IMR-90 (cell line): ENCODE results near the gene DOK6. TPM values are rescaled to one million over a fixed set of nuclear protein-coding genes. Genes with fewer than 3 reads are reported as not detected.

Source experiments
- ATAC-seq: fragments of 200-7000 bp; cut with Tn5 transposase; 2 replicates; pipeline ENCODE4 v1.9.1; 2020; ENCODE audit warnings: low read depth, mild to moderate bottlenecking, moderate library complexity
- BruUV-seq: library from RNA; stranded (reverse); fragments of 400-500 nt; replicated peaks from 2 replicates; lab custom pipeline; 2021; lab: Mats Ljungman, UMichigan
- CTCF ChIA-PET: fragments of 300-600 bp; formaldehyde crosslinking; extraction: SDS; loops from one replicate; lab custom pipeline; 2021; ENCODE audit warnings: antibody characterized with exemption; lab: Yijun Ruan, JAX
- POLR2A ChIA-PET: fragments of 300-600 bp; sonication (Branson Sonifier 250); formaldehyde crosslinking; loops from one replicate; lab custom pipeline; 2022; ENCODE audit warnings: antibody characterized with exemption; ENCODE audit not compliant: unreplicated experiment; lab: Charles Lee
- DNase-seq: peaks from one replicate; pipeline ENCODE4 v3.0.0; 2013
- H2AFZ ChIP-seq: replicated peaks from 2 replicates; pipeline ENCODE3; 2013; ENCODE audit warnings: low read length, mild to moderate bottlenecking; ENCODE audit not compliant: poor library complexity
- H2AK5ac ChIP-seq: 2 replicates; pipeline ENCODE4 v1.6.1; 2013; ENCODE audit warnings: low read depth, low read length, inconsistent platforms
- H2AK9ac ChIP-seq: replicated peaks from 2 replicates; pipeline ENCODE3; 2013; ENCODE audit warnings: mild to moderate bottlenecking, low read depth, low read length, moderate library complexity; ENCODE audit not compliant: poor library complexity
- H2BK120ac ChIP-seq: 2 replicates; pipeline ENCODE4 v1.6.1; 2013; ENCODE audit warnings: low read depth, low read length, inconsistent platforms
- H2BK15ac ChIP-seq: 3 replicates; pipeline ENCODE4 v1.6.1; 2013; ENCODE audit warnings: low read depth, low read length, inconsistent platforms
- H2BK20ac ChIP-seq: 2 replicates; pipeline ENCODE4 v1.6.1; 2013; ENCODE audit warnings: low read depth, mild to moderate bottlenecking, inconsistent platforms, low read length, moderate library complexity
- H2BK5ac ChIP-seq: 2 replicates; pipeline ENCODE4 v1.6.1; 2013; ENCODE audit warnings: mild to moderate bottlenecking, low read depth, low read length, inconsistent platforms; ENCODE audit not compliant: poor library complexity, severe bottlenecking
- H3K14ac ChIP-seq: replicated peaks from 2 replicates; pipeline ENCODE4 v1.6.1; 2013; ENCODE audit warnings: low read depth, low read length, inconsistent platforms
- H3K18ac ChIP-seq: 2 replicates; pipeline ENCODE4 v1.6.1; 2013; ENCODE audit warnings: low read depth, low read length, control low read depth
- H3K23ac ChIP-seq: 2 replicates; pipeline ENCODE4 v1.6.1; 2013; ENCODE audit warnings: low read depth, low read length, inconsistent platforms
- H3K27ac ChIP-seq: 2 replicates; pipeline ENCODE4 v1.5.1; 2013; ENCODE audit warnings: mild to moderate bottlenecking, control low read depth, low read length; ENCODE audit not compliant: insufficient read depth
- H3K27me3 ChIP-seq: 2 replicates; pipeline ENCODE4 v1.6.1; 2013; ENCODE audit warnings: low read length; ENCODE audit not compliant: control insufficient read depth, insufficient read depth
- H3K36me3 ChIP-seq: 2 replicates; pipeline ENCODE4 v1.6.1; 2013; ENCODE audit warnings: low read length, mixed read lengths; ENCODE audit not compliant: control insufficient read depth, insufficient read depth
- H3K4ac ChIP-seq: 2 replicates; pipeline ENCODE4 v1.6.1; 2013; ENCODE audit warnings: low read depth, low read length, inconsistent platforms
- H3K4me1 ChIP-seq: 2 replicates; pipeline ENCODE4 v1.6.1; 2013; ENCODE audit warnings: low read length, mixed read lengths; ENCODE audit not compliant: control insufficient read depth, insufficient read depth
- H3K4me2 ChIP-seq: 2 replicates; pipeline ENCODE4 v1.6.1; 2013; ENCODE audit warnings: low read depth, mild to moderate bottlenecking, control low read depth, low read length, moderate library complexity
- H3K4me3 ChIP-seq: 2 replicates; pipeline ENCODE4 v1.5.1; 2013; ENCODE audit warnings: low read depth, mild to moderate bottlenecking, control low read depth, low read length, moderate library complexity; ENCODE audit not compliant: insufficient read depth
- H3K56ac ChIP-seq: 2 replicates; pipeline ENCODE4 v1.6.1; 2013; ENCODE audit warnings: low read length, inconsistent platforms; ENCODE audit not compliant: insufficient read depth; ENCODE audit errors: extremely low read depth
- H3K79me1 ChIP-seq, 2 experiments: 2 replicates each; pipeline ENCODE4 v1.6.1; 2013; ENCODE audit warnings: low read length in 2 of 2, inconsistent platforms in 1 of 2, low read depth in 1 of 2
- H3K9ac ChIP-seq: 2 replicates; pipeline ENCODE4 v1.6.1; 2013; ENCODE audit warnings: low read depth, low read length, control low read depth
- H3K9me1 ChIP-seq: 2 replicates; pipeline ENCODE4 v1.6.1; 2013; ENCODE audit warnings: low read length, inconsistent platforms; ENCODE audit not compliant: insufficient read depth
- H3K9me3 ChIP-seq: 2 replicates; pipeline ENCODE4 v1.6.1; 2013; ENCODE audit warnings: low read length; ENCODE audit not compliant: control insufficient read depth, insufficient read depth
- H4K20me1 ChIP-seq: 2 replicates; pipeline ENCODE4 v1.6.1; 2013; ENCODE audit warnings: low read length, inconsistent platforms; ENCODE audit not compliant: insufficient read depth
- H4K5ac ChIP-seq: 2 replicates; pipeline ENCODE4 v1.6.1; 2013; ENCODE audit warnings: mild to moderate bottlenecking, low read depth, low read length, control low read depth
- H4K8ac ChIP-seq, 2 experiments: 2 replicates each; pipeline ENCODE4 v1.6.1; 2013; ENCODE audit warnings: low read depth in 2 of 2, low read length in 2 of 2, control low read depth in 1 of 2, inconsistent platforms in 1 of 2
- H4K91ac ChIP-seq: 2 replicates; pipeline ENCODE4 v1.6.1; 2013; ENCODE audit warnings: low read depth, low read length, inconsistent platforms; ENCODE audit not compliant: insufficient read depth
- BHLHE40 ChIP-seq: fragments of 150-350 bp; IDR thresholded peaks from 2 replicates; pipeline ENCODE4 v1.6.1; 2016; ENCODE audit warnings: mild to moderate bottlenecking, low read depth, low read length
- CHD1 ChIP-seq: IDR thresholded peaks from 2 replicates; pipeline ENCODE4 v1.6.1; 2012; ENCODE audit warnings: low read depth, low read length, improper control_type of control experiment
- CTCF ChIP-seq: conservative IDR thresholded peaks from 2 replicates; pipeline ENCODE4 v1.5.1; 2012; ENCODE audit warnings: mild to moderate bottlenecking, low read depth, low read length, improper control_type of control experiment
- MAFK ChIP-seq: IDR thresholded peaks from 2 replicates; pipeline ENCODE4 v1.6.1; 2012; ENCODE audit warnings: low read depth, low read length, improper control_type of control experiment
- MAZ ChIP-seq: IDR thresholded peaks from 2 replicates; pipeline ENCODE4 v1.6.1; 2012; ENCODE audit warnings: low read depth, mild to moderate bottlenecking, low read length, improper control_type of control experiment, moderate library complexity, borderline replicate concordance
- MXI1 ChIP-seq: IDR thresholded peaks from 2 replicates; pipeline ENCODE4 v1.6.1; 2012; ENCODE audit warnings: low read depth, mild to moderate bottlenecking, low read length, moderate library complexity, borderline replicate concordance
- NFE2L2 ChIP-seq: fragments of 150-350 bp; IDR thresholded peaks from 2 replicates; pipeline ENCODE4 v1.6.1; 2016; ENCODE audit warnings: low read depth, mild to moderate bottlenecking, low read length
- RCOR1 ChIP-seq: IDR thresholded peaks from 2 replicates; pipeline ENCODE4 v1.6.1; 2012; ENCODE audit warnings: mild to moderate bottlenecking, low read length, improper control_type of control experiment; ENCODE audit not compliant: insufficient replicate concordance
- SMC3 ChIP-seq: fragments of 150-350 bp; IDR thresholded peaks from 2 replicates; pipeline ENCODE4 v1.6.1; 2016; ENCODE audit warnings: low read depth, mild to moderate bottlenecking, antibody characterized with exemption, low read length, moderate library complexity
- WGBS, 2 experiments: methylation state at CpG; one replicate each; pipeline versions ENCODE4 v1.1.5 to v1.1.7; 2013; ENCODE audit warnings: missing lambda C conversion rate in 2 of 2; ENCODE audit not compliant: insufficient read length in 1 of 2; ENCODE audit errors: extremely low coverage in 2 of 2; 5-methylcytosine and 5-hydroxymethylcytosine counted together
- dilution Hi-C: fragments of 300-500 bp; cut with HindIII; formaldehyde crosslinking; loops from one replicate; pipeline ENCODE4 v1.14.3; 2018; ENCODE audit warnings: low sequenced_read_pairs; ENCODE audit not compliant: unreplicated experiment
- in situ Hi-C: fragments of 300-500 bp; cut with MboI; formaldehyde crosslinking; loops from 3 replicates; pipeline ENCODE4 v1.14.3; 2019; ENCODE audit warnings: low sequenced_read_pairs, inconsistent platforms, mixed read lengths
- intact Hi-C: fragments of 100-400 bp; cut with micrococcal nuclease; formaldehyde crosslinking; loops from 2 replicates; pipeline ENCODE4 v1.10.0; 2022
- polyA plus RNA-seq, 3 experiments: library from polyadenylated mRNA; depleted of rRNA; stranded (reverse); fragments of >200 nt; gene quantifications; 2 replicates each; pipeline ENCODE4 v1.2.3, GENCODE V29; 2012; ENCODE audit warnings: low replicate concordance in 1 of 3
- total RNA-seq: library from RNA; depleted of rRNA; stranded (reverse); fragments of >200 nt; gene quantifications from 2 replicates; pipeline ENCODE4 v1.2.3, GENCODE V29; 2012
- TF ChIP-seq, protein P1 (sequence below): fragments of 150-350 bp; IDR thresholded peaks from 2 replicates; pipeline ENCODE4 v1.6.1; 2017; ENCODE audit warnings: mild to moderate bottlenecking, antibody characterized with exemption, low read length, low read depth

DOK6 gene
- total and polyA plus RNA-seq, 2 of the 4 experiments (the other 2 are of a cell fraction) = 1.9 to 2.7 TPM

DNA sequence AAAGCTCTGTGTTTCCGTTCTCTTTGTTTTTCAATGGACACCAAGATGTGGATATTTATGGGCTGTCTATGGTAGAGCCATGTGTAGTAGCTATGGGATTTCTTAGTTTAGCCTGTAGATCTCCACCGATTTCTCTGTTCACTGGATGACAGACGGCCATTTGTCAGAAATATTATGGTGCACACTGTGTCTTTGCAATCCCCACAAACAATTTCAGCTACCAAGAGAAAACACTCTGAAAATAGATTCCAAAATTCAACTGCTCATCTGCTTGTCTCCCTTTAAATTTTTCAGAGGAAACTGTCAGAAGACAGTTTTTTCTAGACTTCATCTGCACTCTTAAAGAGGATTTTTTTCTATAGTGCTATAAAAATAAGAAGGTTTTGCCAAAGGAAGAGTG, 380.2 kb downstream of the DOK6 start:
- no TSS peak for BruUV-seq
- H3K36me3 ChIP-seq = no peaks in the 10 kb centered on the region
- H2BK5ac ChIP-seq = no peak overlapping the region
- no peak overlapping the region for H4K91ac ChIP-seq
- H2BK120ac ChIP-seq = no peak overlapping the region
- H3K79me1 ChIP-seq = no peaks in the 10 kb centered on the region
- H3K56ac ChIP-seq = no peak overlapping the region
- no peak for TF ChIP-seq NFE2L2
- TF ChIP-seq BHLHE40 = no peak
- no peak for TF ChIP-seq CTCF
- no peak for TF ChIP-seq CHD1
- no peak for TF ChIP-seq MAZ
- no peak for TF ChIP-seq MAFK
- TF ChIP-seq, protein P1, sequence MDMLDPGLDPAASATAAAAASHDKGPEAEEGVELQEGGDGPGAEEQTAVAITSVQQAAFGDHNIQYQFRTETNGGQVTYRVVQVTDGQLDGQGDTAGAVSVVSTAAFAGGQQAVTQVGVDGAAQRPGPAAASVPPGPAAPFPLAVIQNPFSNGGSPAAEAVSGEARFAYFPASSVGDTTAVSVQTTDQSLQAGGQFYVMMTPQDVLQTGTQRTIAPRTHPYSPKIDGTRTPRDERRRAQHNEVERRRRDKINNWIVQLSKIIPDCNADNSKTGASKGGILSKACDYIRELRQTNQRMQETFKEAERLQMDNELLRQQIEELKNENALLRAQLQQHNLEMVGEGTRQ = no peak
- no peak for TF ChIP-seq SMC3
- TF ChIP-seq MXI1 = no peak
- TF ChIP-seq RCOR1 = no peak
- dilution Hi-C loops = no loop called here
- WGBS, 2 experiments = no CpG with 5 or more reads among the region's 3 CpGs
- CTCF ChIA-PET = interaction anchor here (1.1 kb wide), 1 partner anchor 176 kb away, joined by 3 read pairs; no protein-coding TSS in a partner anchor
- no peaks in the 10 kb centered on the region for H3K9me3 ChIP-seq
- H4K20me1 ChIP-seq = no peaks in the 10 kb centered on the region
- no peak overlapping the region for H2AK5ac ChIP-seq
- no peak overlapping the region for H3K18ac ChIP-seq
- no peak overlapping the region for H3K23ac ChIP-seq
- intact Hi-C loops = loop anchor here (10.0 kb wide), 2 partner anchors 294 to 936 kb away; no protein-coding TSS in a partner anchor
- H3K4ac ChIP-seq = no peak overlapping the region
- H3K27ac ChIP-seq = no peak overlapping the region
- H2BK20ac ChIP-seq = no peak overlapping the region
- H3K4me3 ChIP-seq = no peak overlapping the region
- H3K14ac ChIP-seq = no peak overlapping the region
- H4K5ac ChIP-seq = no peak overlapping the region
- H3K9ac ChIP-seq = no peak overlapping the region
- ATAC-seq (no peak), DNase-seq (no peak)
- no peaks in the 10 kb centered on the region for H3K27me3 ChIP-seq
- no peak overlapping the region for H4K8ac ChIP-seq
- in situ Hi-C loops = no loop called here
- no peak overlapping the region for H2BK15ac ChIP-seq
- H2AK9ac ChIP-seq = no peak overlapping the region
- POLR2A ChIA-PET = no interaction called here
- H3K9me1 ChIP-seq = no peaks in the 10 kb centered on the region
- no peak overlapping the region for H2AFZ ChIP-seq
- no peaks in the 10 kb centered on the region for H3K4me1 ChIP-seq
- no peak overlapping the region for H3K4me2 ChIP-seq
